CD1c-positive myeloid dendritic cell (primary cell): ENCODE measurements around the gene CES1.
"Not testable (repeated sequence)": the region's sequence is repeated elsewhere in the genome, so short reads cannot be mapped to it uniquely, and the experiment has no call there.

Experiments used
- DNase-seq: peaks from one replicate; pipeline ENCODE4 v3.0.0-alpha.2; 2016; ENCODE audit errors: extremely low spot score

The CES1 gene

DNA sequence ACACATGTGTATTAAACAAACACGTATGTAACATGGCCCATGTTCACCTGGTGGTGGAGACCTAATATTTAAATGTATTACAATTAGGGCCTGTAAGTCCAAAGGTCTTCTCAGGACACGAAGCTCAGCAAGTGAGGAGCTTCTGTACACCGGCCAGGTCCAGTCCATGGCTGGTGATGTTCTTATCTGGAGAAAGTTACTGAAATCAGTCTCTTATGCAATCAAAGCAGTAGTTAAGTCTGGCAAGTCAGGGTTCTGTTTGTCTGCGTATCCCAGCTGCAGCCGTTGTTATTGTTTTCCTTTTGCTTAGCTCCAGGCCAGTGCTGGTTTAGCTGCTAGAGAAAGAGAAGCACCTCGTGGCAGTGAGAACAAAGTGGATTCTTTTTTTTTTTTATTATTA, 41.4 kb downstream of the CES1 start:
- DNase-seq = not testable (repeated sequence)

DNA sequence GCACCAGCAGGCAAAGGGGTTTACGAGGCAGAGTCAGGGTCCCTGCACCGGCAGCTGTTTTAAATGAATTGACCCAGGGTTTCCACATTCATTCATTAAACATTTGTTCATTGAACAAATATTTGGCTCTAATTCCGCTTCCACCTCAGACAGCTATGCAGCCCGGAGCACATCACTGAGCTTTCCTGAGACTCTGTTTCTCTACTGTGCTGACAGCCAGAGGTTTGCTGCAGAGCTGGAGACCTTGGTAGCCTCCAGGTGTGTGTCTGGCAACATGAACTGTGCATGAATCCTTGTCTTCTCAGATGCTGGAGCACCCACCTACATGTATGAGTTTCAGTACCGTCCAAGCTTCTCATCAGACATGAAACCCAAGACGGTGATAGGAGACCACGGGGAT, 42.7 kb downstream of the CES1 start:
- DNase-seq = not testable (repeated sequence)

DNA sequence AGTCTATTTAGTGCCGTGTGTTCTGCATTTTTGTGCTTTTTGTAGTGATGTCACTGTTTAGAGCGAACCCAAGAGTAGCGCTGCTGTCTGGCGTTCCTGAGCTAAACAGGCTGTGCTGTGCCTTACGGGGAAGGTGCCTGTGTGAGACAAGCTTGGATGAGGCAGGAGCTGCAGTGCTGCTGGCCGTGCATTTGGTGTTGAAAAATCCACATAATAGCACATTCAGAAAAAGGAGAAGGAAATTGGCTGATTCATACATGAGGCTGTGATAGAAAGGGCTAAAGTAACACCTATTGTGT, 50.2 kb downstream of the CES1 start:
- DNase-seq = not testable (repeated sequence)

DNA sequence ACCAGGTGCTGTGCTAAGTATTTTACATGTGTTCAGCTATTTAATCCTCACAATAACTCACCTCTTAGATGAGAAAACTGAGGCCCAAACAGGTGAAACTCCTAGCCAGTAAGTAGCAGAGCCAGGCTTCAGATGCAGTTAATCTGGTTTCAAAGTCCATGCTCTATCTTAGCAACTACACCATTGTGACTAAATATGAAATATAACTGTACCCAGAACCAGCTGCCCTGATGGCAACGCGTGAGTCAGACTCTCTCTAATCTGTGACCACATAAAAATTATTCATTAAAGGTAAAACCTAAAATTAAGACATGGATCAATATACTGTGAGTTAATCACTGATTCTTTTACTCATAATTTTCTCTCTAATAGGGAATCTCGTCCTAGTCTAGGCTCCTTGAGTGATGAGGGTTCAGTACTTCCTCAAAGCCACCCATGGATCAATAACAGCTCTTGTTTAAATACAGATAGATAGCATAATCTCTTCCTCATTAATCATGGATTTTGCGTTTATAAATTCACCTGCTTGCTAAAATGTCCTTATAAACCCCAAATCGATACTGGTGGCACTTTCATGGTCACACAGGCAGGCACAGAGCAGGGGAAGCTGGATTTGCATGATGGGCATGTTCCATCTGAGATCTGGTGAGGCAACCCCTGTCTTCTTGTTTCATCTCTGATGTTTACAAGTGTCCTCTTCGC, 50.7 kb downstream of the CES1 start:
- peak; percentile 15 for DNase-seq

DNA sequence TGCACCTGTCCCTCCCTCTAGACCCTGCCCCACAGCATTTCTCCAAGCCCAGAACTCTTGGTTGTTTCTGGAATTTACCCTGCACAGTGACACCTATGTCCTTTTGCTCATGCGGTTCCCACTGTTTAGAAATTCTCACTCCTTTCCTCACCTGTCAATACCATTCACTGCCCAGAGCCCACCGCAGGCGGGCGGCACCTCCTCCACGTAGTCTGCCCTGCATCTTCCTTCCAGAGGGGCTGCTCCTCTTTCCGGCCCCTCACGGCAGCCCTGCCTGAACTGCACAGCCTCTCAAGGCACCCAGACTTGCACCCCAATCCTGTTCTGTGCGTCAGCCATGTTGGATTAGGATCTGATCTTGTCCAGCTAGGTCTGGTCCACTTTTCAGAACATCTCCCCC, 51.4 kb downstream of the CES1 start:
- DNase-seq = not testable (repeated sequence)

DNA sequence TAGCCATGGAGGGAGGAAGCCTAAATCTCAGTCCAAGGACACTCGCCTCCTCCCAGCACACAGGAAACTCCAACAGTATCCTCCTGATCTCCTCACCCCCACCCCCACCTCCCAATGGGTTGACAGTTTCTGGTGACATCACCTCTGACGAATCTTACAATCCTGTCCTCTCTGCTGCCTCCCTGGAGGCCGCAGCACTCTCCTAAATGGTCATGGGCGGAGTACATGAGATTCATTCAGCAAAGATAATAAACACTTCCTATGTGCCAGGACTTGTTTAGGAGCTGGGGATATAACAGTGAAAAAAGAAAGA, 52.8 kb downstream of the CES1 start:
- DNase-seq = not testable (repeated sequence)

DNA sequence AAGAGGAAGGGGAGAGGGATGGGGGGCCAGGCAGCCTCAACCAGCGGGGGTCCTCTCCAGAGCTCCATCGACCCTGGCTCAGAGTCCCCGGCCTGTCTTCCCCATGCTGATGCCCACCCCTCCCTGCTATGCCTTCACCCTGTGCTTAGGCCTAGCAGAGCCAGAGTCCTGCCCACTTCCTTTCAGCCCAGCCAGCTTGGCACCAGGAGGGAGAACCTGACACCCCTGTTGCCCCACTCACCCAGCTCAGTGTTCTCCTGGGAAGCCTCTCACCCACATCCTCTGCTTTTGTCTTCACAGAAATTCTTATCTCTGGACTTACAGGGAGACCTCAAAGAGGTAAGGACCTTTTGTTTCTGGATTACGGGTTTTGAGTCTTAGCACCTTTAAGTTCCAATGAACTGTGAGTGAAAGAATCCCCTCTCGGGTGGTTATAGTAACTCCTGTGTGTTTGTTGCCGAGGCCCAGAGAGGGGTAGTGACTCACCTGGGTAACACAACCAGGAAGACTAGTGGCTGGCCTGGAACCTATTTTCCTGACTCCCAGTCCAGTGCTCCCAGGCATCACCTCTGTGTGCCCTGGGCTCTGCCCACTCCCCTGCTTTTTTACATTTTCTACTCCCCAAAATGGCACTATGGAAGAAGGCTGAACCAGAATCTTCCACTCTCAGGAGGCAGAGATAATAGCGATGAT, 53.3 kb downstream of the CES1 start:
- no peak for DNase-seq

DNA sequence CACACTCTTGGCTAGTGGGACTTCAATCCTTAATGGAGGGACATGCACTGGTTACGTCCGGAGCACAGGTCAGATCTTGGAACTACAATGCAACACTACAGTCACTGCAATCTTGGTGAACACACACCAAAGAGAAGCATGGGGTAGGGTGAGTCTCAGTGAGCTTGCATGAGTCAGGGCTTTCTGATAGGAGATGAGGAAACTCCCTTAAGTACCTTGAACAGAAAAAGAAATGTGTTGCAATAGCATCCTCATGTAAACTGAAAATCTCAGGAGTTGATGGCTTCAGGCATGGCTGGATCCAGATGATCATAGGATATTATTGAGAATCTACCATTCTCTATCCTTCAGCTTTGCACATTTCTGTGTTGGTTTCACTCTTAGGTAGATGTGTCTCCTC, 54.1 kb downstream of the CES1 start:
- no peak for DNase-seq

DNA sequence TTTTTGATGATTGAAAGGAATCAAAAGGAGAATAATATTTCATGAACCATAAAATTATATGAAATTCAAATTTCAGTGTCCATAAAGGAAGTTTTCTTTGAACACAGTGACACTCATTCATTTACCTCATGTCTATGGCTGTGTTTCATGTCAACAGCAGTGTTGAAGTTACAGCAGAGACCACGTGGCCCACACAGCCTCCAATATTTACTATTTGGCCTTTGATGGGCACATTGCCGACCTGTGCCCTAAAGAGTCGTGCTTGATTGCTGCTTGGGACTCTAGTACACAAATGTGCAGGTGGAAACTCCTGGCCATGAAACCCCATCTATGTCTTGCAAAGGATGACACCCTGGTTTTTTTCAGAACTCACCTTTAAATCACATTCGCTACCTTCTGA, 57.0 kb downstream of the CES1 start:
- DNase-seq = no peak

DNA sequence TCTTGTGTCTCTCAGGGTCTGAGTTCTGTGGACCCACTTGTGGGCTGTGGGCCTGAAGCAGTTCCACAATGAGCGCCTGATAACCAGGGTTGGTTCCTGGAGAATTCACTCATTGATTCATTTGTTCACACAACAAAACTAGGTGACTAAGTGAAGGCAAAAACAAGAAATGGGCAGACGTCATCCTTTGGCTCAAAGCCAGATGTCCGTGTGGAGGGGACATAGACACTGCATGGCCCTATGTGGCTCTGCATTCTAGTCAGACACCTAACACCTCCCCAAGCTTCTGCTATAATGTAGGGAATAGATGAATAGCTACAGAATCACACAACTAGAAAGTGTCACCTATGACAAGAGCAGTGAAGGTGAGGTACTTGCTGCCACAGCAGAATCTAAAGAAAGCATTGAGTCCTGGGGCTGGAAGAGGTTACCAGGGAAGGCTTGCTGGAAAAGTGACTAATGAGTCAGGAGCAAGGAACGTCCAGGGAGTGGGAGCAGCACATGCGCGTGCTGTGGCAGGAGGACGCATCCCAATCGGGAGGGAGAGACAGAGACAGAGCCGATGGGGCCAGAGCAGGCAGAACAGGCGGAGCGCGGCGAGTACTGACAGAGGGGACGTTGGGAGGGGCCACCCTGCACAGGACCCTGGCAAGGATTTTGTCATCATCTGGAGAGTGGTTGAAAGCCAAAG, 58.9 kb downstream of the CES1 start:
- no peak for DNase-seq

DNA sequence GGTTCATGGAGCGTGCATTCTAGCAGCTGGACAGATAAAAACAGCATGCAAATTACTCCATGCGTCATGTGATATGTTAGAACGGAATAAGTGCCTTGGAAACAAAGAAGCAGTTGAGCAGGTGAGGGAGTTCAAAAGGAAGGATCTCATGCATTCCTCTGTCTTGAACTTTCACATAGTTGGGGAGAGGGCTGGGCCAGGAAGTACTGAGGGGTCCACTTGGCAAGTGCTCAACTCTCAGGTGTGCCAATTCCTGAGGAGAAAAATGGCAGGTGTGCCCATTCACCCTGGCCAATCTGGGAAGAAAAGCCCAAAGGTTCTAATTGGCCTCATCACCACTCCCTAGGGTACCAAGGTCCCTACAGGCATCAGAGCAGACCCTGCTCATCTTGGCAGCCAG, 67.7 kb downstream of the CES1 start:
- no peak for DNase-seq

DNA sequence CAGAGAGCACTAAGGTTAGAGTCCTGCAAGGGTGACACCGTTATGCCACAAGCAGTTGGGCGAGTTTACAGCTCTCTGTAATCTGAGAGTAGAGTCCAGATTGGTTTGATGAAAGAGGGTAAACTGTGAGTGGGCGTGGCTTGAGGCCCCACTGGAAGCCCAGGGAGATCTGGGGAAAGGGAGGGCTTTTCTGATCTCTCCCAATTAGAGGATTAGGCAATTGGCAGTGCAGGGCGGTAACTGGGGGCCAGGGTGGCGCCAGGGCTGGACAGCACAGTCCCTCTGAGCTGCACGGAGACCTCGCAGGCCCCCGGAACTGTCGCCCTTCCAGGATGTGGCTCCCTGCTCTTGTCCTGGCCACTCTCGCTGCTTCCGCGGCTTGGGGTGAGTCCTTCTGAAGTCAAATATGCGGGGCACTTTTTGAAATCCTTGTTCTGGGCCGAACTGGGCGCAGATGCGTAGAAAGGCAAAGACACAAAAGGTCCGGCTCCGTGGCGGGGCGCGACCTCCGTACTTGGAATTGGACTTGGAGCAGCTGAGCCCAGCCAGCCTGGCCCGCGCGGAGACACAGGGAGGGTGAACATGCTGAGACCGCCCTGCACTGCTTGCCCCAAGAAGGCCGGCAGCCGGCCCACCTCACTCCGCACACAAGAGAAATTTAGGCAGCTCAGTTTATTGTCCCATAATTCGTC, 72.4 kb downstream of the CES1 start:
- DNase-seq = no peak

DNA sequence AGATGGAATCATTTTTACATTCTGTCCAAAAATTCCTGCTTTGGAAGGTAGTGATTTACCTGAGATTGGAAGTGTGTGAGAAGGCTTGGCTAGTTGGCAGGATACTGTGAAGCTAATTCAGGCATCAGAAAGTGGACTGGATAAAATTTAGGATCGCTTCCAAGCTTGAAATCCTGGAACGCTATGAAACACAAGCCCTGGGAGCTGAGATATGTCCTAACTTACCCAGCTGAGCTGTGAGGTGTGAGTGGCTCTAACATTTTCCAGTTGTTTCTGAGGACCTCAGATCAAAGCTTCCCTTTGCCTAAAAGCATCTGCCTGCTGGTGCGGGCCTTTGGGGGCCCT, 73.0 kb downstream of the CES1 start:
- not testable (repeated sequence) for DNase-seq

DNA sequence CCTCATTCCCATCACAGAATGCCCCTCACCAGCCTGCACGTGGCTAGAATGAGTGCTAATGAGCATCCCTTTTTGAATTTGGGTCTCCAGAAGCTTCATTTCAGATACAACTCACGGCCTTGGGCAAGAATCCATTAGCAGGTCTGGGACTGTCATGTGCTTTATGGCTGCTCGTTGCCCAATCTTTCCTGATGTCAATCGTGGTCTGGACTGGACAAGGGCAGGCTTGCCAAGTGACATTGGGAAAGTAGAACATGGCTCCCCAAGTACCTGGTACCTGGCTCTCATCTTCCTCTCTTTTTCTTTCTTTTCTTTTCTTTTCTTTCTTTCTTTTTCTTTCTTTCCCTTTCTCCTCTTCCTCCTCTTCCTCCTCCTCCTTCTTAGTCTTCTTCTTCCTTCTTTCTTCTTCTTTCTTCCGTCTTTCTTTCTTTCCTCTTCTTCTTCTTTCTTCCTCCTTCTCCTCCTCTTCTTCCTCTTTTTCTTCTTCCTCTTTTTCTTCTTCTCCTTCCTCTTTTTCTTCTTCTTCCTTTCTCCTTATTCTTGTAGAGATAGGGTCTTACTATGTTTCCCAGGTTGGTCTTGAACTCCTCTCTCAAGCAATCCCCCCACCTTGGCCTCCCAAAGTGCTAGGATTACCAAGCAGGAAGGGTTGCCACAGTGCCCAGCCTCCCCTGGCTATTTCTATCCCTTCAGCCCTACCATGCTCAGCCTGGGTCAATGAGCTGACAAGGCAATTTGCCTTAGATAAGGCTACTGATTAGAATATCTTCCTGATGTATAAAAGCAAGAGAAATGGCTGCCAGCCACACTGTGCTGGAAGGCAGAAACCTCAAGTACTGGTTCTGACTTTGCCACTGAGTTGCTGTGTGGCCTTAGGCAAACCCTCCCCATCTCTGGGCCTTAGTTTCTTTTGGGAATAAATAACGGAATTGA, 75.0 kb downstream of the CES1 start:
- DNase-seq = peak; percentile 1

DNA sequence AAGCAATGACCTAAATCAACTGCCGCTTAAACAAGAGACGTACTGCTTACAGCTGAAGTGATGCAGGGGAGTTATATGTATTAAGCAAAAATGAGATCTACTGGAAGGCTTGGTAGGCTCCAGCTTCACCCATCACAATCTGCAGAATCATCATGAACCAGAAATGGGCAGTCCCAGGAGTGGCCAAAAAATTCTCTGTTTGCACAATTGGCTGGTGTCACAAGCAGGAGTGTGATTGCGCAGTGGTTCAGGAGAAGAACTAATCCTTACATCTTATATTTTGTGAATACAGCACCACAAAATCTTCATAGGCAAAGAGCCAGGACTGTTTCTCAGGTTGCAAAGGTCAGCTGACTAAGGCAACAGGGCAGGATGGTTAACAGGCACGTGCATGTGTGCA, 75.9 kb downstream of the CES1 start:
- peak; percentile 25 for DNase-seq

DNA sequence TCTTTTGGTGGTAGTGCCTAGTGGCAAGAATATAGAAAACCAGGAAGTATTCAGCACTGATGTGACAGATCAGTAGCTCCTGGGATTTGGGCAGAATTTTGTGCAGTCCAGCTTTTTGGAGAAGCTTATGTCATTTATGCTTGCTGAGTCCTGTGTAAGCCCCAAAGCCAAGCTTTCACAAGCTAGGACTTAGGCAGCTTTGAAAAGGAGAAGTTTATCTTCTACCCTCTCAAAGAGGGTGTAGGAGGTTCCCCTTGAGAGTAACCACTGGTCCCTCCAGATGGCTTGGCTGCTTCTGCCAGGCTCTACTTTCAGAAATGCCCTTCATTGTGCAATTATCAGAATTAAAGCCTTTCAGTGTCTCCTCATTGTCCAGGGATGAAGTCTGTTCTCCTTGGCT, 78.8 kb downstream of the CES1 start:
- DNase-seq = peak; percentile 73

DNA sequence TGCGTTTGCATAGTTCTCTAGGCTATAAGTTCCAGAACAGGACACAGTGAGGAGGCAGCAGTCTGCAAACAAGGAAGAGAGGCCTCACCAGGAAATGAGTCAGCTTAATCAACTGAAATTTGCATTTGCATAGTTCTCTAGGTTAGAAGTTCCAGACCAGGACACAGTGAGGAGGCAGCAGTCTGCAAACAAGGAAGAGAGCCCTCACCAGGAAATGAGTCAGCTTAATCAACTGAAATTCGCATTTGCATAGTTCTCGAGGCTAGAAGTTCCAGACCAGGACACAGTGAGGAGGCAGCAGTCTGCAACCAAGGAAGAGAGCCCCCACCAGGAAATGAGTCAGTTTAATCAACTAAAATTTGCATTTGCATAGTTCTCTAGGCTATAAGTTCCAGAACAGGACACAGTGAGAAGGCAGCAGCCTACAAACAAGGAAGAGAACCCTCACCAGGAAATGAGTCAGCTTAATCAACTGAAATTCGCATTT, 79.7 kb downstream of the CES1 start:
- DNase-seq = not testable (repeated sequence)
